ENCODE results near the gene PHF20.
"Not testable (repeated sequence)": the region's sequence is repeated elsewhere in the genome, so short reads cannot be mapped to it uniquely, and the experiment has no call there.

The PHF20 gene

GRCh38 chr20:35842361-35842760 is 70.5 kb downstream of the PHF20 start:
- DNase-seq: no peak

- not testable (repeated sequence) for DNase-seq
Measured at GRCh38 chr20:35843894-35844293, 72.1 kb downstream of the PHF20 start.

- no peak for DNase-seq
Measured at GRCh38 chr20:35845561-35845960, 73.7 kb downstream of the PHF20 start.

GRCh38 chr20:35849706-35850105 is 77.9 kb downstream of the PHF20 start:
- no peak for DNase-seq

GRCh38 chr20:35851659-35852058 is 79.8 kb downstream of the PHF20 start:
- DNase-seq: not testable (repeated sequence)

GRCh38 chr20:35854713-35855348 is 83.0 kb downstream of the PHF20 start:
- no peak for DNase-seq

- DNase-seq: not testable (repeated sequence)
Measured at GRCh38 chr20:35855641-35856040, 83.8 kb downstream of the PHF20 start.

GRCh38 chr20:35856866-35857265 is 85.1 kb downstream of the PHF20 start:
- DNase-seq: no peak

- DNase-seq: no peak
Measured at GRCh38 chr20:35866418-35867202, 94.8 kb downstream of the PHF20 start.

- no peak for DNase-seq
Measured at GRCh38 chr20:35870541-35871258, 98.9 kb downstream of the PHF20 start.

- DNase-seq: no peak
Measured at GRCh38 chr20:35871259-35871771, 99.5 kb downstream of the PHF20 start.

GRCh38 chr20:35876033-35876320 is 104.2 kb downstream of the PHF20 start:
- no peak for DNase-seq

- no peak for DNase-seq
Measured at GRCh38 chr20:35877611-35878010, 105.8 kb downstream of the PHF20 start.

GRCh38 chr20:35878113-35878625 is 106.4 kb downstream of the PHF20 start:
- no peak for DNase-seq

GRCh38 chr20:35881676-35882075 is 109.9 kb downstream of the PHF20 start:
- no peak for DNase-seq

GRCh38 chr20:35882427-35883161 is 110.8 kb downstream of the PHF20 start:
- not testable (repeated sequence) for DNase-seq

GRCh38 chr20:35883336-35883777 is 111.5 kb downstream of the PHF20 start:
- DNase-seq: no peak

- DNase-seq: peak; percentile 7 to 54 (median 23)
Measured at GRCh38 chr20:35883778-35884540, 112.1 kb downstream of the PHF20 start.

GRCh38 chr20:35884541-35884865 is 112.7 kb downstream of the PHF20 start:
- no peak for DNase-seq

- DNase-seq: no peak
Measured at GRCh38 chr20:35885212-35885611, 113.4 kb downstream of the PHF20 start.

GRCh38 chr20:35886537-35886936 is 114.7 kb downstream of the PHF20 start:
- no peak for DNase-seq

Data from T-helper 1 cell (primary cell).